HG03432 (cell line): Measurements from ENCODE around the gene CRMP1.

Source experiments
- ATAC-seq: cut with Tn5 transposase; IDR thresholded peaks from one replicate; pipeline ENCODE4 v1.9.1; 2021; ENCODE audit warnings: mild to moderate bottlenecking, moderate library complexity; ENCODE audit not compliant: unreplicated experiment

Gene CRMP1

GRCh38 chr4:5890063-5890727, 2.7 kb downstream of the CRMP1 start:
- ATAC-seq: no peak

- no peak for ATAC-seq
Measured at GRCh38 chr4:5889002-5889696, 3.7 kb downstream of the CRMP1 start.

DNA sequence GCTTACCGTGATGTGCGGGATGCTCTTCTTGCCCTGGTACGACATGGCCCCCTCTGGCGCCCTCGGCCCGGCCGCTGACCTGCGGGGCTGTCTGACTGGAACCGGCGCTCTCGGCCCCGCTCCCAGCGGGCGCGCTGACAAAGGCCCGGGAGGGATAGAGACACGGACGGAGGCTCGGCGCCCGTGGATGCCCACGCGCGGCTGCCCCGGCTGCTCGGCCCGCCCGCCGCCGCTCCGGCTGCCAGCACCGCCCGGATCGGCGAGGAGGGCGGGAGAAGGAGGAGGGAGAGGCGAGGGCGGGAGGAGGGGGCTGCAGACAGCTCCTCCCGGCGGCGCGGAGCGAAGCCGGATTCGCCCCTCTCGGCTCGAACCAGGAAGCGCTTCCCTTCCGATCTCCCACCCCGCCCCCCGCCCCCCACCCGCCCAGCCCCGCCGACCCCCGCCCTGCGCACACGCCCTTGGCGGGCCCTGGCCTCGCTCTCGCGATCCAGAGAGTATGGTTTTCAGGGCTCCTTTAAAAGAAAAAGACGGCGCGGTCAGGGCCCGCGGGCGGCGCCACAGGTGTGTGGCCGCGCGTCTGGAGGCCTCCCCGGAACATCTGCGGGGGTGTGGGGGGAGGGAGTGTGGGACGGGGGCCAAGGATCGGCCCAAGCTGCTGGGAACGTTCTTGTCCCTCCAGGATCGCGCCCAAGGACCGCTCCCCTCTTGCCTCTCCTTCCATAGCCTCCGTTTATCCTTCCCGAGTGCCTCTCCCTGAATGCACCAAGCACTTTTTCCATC, 4.5 kb downstream of the CRMP1 start:
- ATAC-seq: no peak

- ATAC-seq: no peak
Measured at GRCh38 chr4:5887361-5888221, 5.3 kb downstream of the CRMP1 start.

DNA sequence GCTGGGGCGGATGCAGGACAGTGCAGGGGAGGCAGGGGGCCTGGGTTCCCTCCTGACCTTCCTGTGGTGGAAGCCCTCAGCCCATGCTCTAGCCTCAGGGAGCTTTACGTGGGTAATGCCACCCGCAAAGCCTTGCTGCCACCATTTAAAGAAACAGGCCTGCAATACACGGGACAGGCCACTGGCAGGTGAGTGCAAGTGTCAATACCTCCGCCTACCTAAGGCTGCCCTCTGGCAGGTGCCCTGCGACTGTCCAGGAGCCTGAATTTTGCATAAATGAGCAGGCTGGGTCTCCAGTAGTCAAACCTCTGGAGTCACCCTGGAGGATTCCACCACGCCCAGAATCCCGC, 5.9 kb downstream of the CRMP1 start:
- no peak for ATAC-seq

GRCh38 chr4:5885733-5886132, 7.2 kb downstream of the CRMP1 start:
- no peak for ATAC-seq

DNA sequence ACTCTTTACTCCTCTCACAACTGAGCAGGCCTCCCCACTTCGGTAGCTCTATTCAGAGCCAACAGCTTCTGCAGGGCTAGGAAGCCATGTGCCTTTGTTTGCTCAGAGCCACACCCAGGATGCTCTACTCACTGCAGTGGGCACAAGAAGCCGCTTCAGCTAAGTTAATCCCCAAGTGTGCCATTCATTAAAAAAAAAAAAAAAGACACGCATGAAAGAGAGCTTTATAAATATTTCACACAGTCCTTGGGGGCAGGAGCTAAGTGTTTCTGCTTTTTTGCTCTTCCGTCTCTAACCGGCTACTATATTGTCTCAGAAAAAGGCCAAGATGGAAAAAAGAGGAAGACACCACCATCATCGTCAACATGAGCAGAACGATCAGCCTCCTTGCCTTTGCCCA, 8.1 kb downstream of the CRMP1 start:
- no peak for ATAC-seq

- ATAC-seq: no peak
Measured at GRCh38 chr4:5883916-5884315, 9.0 kb downstream of the CRMP1 start.

DNA sequence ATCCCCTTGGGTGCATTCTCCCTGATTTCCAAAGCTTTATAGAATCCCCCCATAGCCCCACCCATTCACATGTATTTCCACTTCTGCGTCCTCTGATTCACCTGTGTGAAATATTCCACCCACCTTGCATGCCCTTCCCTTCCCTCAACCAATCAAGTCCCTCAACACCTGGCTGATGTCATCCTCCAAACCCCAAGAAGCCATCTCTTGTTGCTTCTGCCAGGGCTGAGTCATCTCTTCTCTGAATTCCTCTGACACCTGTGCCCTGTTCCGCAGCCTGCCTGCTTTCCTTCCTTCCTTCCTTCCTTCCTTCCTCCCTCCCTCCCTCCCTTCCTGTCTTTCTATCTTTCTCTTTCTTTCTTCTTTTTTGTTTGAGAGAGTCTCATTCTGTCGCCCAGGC, 9.9 kb downstream of the CRMP1 start:
- ATAC-seq: no peak

- ATAC-seq: no peak
Measured at GRCh38 chr4:5881340-5881739, 11.5 kb downstream of the CRMP1 start.

DNA sequence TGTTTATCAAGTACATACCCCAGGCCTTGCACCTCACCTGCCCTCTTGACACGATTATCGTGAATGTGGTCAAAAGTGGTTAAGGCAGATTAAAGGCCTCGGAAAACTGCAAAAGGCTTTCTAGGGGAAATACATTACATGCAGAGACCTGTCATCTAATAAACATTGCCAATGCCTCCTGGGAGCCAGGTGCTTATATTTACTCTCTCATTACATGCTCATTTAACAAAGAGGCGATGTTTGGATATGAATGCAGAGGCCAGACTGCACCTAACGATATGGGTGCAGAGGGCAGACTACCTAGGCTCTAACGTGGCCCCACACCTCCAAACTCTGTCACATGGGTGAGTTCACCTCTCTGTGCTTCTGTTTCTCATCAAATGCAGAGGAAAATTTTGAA, 14.5 kb downstream of the CRMP1 start:
- no peak for ATAC-seq

GRCh38 chr4:5877392-5877791, 15.5 kb downstream of the CRMP1 start:
- ATAC-seq: no peak

- ATAC-seq: no peak
Measured at GRCh38 chr4:5874811-5875449, 18.0 kb downstream of the CRMP1 start.

- no peak for ATAC-seq
Measured at GRCh38 chr4:5870701-5871100, 22.2 kb downstream of the CRMP1 start.

DNA sequence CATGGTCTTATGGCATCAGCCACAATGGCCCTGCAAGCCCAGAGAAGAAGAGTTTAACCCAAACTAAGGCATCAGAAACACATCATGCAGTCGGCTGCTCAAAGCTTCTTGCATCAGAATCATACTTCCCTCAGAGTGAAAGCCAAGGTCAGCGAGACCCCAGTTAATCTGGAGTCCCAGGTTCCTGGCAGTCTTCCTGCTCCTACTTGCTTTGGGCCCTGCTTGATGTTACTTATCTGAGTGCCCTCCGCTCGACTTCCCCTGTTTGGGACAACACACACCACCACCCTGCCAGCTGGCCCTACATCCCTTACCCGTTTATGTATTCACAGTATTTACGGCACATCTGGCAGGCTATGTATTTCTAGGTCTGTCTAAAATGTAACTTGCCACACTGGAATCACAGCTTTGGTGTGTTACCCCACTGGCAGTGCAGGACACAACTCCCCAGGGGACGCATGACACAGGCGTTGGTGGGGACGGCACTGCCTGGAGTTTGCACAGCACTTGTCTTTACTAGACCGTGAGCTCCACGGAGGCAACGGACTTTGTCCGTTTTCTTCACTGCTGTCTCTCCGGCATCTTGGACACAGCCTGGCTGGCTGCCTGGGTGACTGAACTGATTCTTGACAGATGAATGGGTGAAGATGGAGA, 22.8 kb downstream of the CRMP1 start:
- no peak for ATAC-seq

DNA sequence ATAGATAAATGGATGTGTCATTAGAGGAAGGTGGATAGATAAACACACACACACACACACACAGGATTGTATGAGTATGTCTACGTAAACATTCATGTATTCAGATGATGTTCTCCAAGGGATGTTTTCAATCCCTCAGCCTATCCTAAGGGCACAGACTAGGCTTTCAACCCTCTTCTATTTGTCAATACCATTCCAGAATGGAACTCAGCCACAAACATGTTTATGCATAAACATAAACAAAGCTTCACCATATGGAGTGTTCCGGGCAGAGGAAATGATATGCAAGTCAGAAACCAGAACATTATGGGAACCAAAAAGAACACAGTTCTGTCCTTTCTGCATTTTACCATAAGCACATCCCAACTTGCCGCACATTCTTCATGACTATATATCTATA, 25.0 kb downstream of the CRMP1 start:
- ATAC-seq: no peak

- no peak for ATAC-seq
Measured at GRCh38 chr4:5866841-5867813, 25.8 kb downstream of the CRMP1 start.

DNA sequence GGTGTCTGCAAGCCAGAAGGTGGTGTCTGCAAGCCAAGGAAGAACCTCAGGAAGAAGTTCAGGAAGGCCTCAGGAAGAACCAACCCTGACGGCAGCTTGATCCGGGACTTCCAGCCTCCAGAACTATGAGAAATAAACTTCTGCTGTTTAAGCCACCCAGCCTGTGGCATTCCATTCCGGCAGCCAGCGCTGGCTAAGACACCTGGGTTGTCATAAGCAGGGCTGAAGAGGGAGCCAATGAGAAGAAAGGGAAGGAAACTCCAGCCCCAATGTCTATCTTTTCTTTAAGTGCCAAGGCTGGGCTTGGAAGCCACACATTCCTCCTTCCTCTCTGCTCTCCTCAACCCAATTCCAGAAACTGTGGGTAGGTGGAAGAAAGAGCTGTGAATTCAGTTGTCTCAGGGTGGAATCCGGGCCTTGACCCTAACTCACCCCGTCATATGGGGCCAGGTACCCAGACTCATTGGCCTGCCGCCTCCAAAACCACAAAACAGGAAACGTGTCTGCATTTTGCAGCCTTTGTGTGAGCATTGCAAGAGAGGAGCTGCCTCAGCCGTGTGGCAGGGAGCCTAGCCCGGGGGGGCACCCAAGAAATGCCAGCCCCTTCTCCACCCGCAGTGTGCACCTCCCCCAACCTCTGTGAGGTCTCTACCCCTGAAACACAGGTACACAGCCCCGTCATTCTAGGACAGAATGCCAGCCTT, 26.8 kb downstream of the CRMP1 start:
- no peak for ATAC-seq
